GM21825 (cell line): ENCODE measurements around the gene TTC19.
"Not testable (repeated sequence)": the region's sequence is repeated elsewhere in the genome, so short reads cannot be mapped to it uniquely, and the experiment has no call there.

Experiments used
- ATAC-seq: cut with Tn5 transposase; IDR thresholded peaks from one replicate; pipeline ENCODE4 v1.9.1; 2021; ENCODE audit warnings: mild to moderate bottlenecking, moderate library complexity; ENCODE audit not compliant: unreplicated experiment

TTC19 gene

GRCh38 chr17:15972497-15972951 lies 27.1 kb upstream of the TTC19 start:
- ATAC-seq, result no peak

DNA sequence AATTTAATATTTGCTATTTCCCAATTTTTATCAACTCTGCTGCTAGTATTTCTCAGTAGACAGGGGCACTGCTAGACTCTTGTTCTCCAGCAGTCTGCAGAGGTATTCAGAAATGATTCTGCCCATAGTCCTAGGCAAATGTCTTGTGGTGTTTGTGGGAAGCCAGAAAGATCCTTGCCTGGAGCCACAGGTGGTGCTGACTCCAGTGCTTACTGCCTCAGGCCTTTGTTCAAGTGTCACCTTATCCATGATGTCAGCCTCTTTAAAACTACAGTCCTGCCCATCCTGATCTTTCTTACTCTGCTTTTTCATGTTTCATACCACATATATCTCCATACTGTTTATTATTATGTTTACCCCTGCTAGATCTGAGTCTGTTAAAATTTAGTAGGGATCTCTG lies 26.6 kb upstream of the TTC19 start:
- ATAC-seq, result no peak

- no peak for ATAC-seq
Measured at GRCh38 chr17:15973834-15974233, 25.8 kb upstream of the TTC19 start.

GRCh38 chr17:15977894-15978293 lies 21.7 kb upstream of the TTC19 start:
- ATAC-seq, result no peak

DNA sequence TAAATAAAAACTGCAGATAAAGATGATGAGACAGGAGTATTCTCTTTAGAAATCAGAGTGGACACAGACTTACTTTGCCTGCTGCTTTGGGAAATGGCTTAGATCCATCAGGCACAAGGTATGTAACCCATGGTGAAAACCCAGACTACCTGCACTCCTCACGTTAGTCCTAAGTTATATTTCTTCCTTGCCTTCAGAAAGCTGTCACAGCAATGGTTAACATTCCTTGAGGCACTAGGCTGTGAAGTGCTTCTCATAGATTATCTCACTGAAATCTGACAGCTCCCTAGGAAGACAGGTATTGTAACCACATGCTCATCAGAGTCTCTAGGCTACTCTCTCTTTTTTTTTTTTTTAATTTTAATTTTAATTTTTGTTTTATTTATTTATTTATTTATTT lies 21.0 kb upstream of the TTC19 start:
- ATAC-seq, result no peak

DNA sequence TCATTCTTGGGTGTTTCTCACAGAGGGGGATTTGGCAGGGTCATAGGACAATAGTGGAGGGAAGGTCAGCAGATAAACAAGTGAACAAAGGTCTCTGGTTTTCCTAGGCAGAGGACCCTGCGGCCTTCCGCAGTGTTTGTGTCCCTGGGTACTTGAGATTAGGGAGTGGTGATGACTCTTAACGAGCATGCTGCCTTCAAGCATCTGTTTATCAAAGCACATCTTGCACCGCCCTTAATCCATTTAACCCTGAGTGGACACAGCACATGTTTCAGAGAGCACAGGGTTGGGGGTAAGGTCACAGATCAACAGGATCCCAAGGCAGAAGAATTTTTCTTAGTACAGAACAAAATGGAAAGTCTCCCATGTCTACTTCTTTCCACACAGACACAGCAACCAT lies 20.6 kb upstream of the TTC19 start:
- ATAC-seq, result not testable (repeated sequence)

DNA sequence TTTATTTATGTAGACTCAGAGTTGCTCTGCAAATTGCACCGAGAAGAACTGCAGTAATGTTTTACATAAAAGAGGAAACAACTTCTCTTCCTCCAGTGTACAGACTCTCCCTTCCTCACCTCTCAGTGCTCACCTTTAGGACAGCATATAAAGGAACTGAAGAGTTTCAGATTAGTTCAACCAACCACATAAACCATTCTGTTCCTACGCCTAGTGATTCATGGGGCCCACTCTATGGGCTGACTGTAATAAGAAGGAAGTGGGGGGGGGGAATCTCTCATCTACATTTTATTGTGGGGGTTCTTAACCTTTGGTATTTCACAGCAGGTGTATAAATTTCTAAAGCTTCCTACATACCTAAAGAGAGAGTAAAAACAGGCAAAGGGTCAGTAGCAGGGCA lies 18.4 kb upstream of the TTC19 start:
- peak; percentile 76 for ATAC-seq

GRCh38 chr17:15981646-15982580 lies 17.7 kb upstream of the TTC19 start:
- ATAC-seq, result no peak

GRCh38 chr17:15996322-15996721 lies 3.3 kb upstream of the TTC19 start:
- no peak for ATAC-seq

GRCh38 chr17:15998031-15998562 lies 1.5 kb upstream of the TTC19 start:
- ATAC-seq, result no peak

DNA sequence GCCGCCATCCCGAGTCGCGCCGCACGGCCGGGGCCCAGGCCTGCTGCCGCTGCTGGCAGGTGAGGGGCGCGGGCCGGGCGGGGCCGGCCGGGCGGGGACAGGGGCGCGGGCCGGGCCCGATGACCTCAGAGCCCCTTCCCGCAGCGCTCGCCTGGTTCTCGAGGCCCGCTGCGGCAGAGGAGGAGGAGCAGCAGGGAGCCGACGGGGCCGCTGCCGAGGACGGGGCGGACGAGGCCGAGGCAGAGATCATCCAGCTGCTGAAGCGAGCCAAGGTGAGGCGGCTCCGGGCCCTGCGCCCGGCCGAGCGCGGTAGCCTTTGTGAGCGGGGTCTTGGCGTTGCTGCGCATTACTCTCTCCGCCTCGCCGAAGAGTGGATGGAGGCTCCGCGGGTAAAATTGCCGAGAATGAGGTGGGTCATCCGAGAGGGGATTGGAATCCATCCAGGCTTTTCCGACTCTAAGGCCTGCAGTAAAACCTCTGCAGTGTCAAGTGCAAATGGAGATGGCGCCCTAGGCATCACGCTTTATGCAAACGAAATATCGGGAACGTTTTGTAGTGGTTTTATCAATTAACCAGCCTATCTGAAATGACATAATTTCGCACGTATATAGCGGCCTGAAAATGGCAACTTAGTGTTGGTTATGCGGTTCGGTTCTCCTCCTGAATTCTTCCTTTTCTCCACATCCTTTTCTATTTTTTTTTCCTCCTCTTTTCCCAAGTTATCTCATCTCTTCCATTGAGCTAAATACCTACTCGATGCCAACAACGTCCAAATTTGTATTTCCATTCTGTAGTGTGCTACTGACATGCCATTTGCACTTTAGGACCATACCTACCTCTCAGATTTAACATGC lies 577 bp downstream of the TTC19 start:
- peak; percentile 42 for ATAC-seq

GRCh38 chr17:16001226-16001897 lies 1.7 kb downstream of the TTC19 start:
- no peak for ATAC-seq

GRCh38 chr17:16002708-16003260 lies 3.2 kb downstream of the TTC19 start:
- no peak for ATAC-seq

DNA sequence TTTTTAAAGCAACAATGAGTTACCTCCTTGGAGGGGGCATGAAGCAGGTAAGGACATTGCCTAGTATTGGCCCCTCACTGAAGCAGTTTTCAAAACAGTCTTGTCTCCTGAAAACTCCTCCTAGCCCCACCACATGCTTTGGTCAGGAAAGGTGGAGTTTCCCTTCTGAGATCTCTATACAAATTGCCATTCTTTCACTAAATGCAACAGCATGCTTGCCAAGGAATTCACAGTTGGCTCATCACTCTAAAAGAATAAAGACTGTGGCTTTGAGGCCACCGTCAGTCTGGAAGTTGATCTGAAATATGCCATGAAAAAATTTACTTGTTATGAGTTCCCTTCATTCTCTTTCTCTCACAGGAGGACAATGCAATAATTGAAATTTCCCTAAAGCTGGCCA lies 4.2 kb downstream of the TTC19 start:
- ATAC-seq, result no peak

DNA sequence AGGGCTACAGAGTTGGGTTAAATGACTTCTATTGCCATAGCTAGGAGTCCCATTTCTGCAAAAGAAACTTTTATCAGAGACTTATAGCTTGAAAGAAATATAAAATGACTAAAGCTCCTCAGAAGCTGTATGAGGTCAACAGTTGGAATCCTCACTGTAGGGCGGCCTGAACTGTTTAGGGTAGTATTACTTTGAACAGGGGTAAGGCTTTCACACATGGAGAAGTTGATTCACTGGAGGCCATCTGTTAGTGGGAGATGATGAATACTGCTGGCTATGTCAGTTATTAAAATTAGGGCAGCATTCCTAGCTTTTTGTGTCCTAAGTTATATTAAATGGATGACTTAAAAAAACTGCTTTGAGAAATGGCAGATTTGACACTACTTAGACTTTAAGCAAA lies 6.0 kb downstream of the TTC19 start:
- no peak for ATAC-seq

DNA sequence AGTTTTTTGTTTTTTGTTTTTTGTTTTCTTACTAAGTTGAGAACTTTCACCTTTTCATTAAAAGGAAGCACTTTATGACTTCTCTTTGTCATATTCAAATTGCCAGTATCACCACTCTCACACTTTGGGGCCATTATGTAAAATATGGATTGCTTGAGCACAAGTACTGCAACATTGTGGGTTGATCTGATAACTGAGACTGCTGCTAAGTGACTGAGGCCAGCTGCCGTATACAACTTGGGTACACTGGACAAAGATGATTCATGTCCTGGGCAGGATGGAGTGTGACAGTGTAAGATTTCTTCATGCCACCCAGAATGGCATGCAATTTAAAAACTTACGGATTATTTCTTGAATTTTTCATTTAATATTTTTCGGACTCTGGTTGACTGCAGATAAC lies 7.8 kb downstream of the TTC19 start:
- no peak for ATAC-seq

DNA sequence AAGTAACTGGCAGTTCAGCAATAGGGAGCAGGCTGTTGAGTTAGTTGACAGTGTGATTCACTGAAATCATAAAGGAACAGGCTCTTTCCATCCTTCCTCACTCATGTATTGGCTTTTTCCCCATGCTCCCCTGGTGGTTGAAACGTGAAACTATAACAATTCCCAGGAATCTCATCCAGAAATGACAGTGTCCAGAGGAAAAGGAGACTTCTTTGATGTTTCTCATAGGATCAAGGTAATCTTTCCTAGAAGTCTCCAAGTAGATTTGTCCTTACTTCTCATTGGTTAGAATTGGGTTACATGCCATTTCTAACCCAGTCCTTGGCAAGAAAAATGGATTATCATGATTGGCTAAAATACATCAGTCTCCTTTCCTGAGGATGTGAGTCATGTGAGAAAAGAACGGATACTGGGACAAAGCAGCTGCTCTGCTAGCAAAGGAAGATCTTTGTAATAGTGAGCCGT lies 14.4 kb downstream of the TTC19 start:
- ATAC-seq, result no peak

DNA sequence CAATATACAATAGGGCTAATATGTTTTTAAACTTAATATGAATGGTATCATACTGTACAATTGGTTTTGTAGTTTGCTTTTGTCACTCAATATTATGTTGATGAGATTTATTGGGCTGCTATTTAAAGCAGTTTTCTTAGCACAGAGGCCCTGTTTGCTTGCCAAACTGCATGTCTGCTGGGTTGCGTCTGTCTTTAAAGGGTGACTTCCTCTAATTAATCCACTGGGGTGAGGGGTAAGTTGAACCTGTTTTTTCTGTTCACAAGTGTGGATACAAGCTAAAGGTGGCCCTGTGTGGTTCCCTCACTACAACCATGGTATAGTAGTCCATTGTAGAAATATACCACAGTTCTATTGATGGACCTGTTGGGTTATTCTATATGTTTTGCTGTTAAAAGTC lies 19.7 kb downstream of the TTC19 start:
- no peak for ATAC-seq

DNA sequence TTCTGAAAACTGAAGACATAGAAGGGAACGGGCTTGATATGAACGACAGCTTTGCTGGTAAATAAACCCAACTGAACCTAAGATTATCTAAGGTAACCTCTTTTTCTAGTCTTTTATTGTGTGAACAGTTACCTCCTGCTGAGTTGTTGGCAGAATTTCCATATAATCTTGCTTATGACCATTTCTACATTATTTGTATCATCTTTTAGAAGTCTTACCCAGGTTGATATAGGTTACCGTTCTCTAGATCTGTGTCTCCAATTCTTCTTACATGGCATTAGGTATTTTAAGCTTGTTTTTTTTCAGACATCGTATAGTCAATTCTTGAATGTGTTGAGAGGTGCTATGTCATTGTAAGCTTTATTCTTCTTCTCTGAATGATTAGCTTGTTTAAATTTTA lies 24.3 kb downstream of the TTC19 start:
- ATAC-seq, result no peak

GRCh38 chr17:16025202-16025601 lies 25.6 kb downstream of the TTC19 start:
- no peak for ATAC-seq

GRCh38 chr17:16026895-16027294 lies 27.3 kb downstream of the TTC19 start:
- ATAC-seq, result no peak
